ENCODE measurements around the gene HAAO.

GRCh38 chr2:42764901-42765300 lies 27.5 kb downstream of the HAAO start:
- no peak for TF ChIP-seq EZH2 (IDR thresholded peaks at IDR 0.05; ENCODE audit: borderline replicate concordance, insufficient read depth, low read depth, low read length, poor library complexity, severe bottlenecking)
- TF ChIP-seq, protein P1, sequence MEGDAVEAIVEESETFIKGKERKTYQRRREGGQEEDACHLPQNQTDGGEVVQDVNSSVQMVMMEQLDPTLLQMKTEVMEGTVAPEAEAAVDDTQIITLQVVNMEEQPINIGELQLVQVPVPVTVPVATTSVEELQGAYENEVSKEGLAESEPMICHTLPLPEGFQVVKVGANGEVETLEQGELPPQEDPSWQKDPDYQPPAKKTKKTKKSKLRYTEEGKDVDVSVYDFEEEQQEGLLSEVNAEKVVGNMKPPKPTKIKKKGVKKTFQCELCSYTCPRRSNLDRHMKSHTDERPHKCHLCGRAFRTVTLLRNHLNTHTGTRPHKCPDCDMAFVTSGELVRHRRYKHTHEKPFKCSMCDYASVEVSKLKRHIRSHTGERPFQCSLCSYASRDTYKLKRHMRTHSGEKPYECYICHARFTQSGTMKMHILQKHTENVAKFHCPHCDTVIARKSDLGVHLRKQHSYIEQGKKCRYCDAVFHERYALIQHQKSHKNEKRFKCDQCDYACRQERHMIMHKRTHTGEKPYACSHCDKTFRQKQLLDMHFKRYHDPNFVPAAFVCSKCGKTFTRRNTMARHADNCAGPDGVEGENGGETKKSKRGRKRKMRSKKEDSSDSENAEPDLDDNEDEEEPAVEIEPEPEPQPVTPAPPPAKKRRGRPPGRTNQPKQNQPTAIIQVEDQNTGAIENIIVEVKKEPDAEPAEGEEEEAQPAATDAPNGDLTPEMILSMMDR (IDR thresholded peaks at IDR 0.05), result no peak

Measured in B cell (primary cell).